DMS153 (cell line): ENCODE measurements around the gene CDK5.

Source experiments
- DNase-seq: peaks from one replicate; lab custom pipeline; 2025; lab: John Stamatoyannopoulos, UW

CDK5 gene

GRCh38 chr7:151057506-151057988, at the start of gene CDK5:
Gene CDK5 (minus strand): TSS chr7:151057897. CDS start chr7:151057848, 49 bp downstream.
- DNase-seq = no peak

- no peak for DNase-seq
These were observed 46.9 kb upstream of the CDK5 start for GRCh38 chr7:151104411-151105235.

GRCh38 chr7:151103973-151104372, 46.3 kb upstream of the CDK5 start:
- no peak for DNase-seq

- DNase-seq = no peak
These were observed 45.3 kb upstream of the CDK5 start for GRCh38 chr7:151102991-151103390.

- no peak for DNase-seq
These were observed 44.1 kb upstream of the CDK5 start for GRCh38 chr7:151101621-151102396.

- DNase-seq = no peak
These were observed 43.2 kb upstream of the CDK5 start for GRCh38 chr7:151100921-151101320.

- no peak for DNase-seq
These were observed 42.0 kb upstream of the CDK5 start for GRCh38 chr7:151099486-151100211.

GRCh38 chr7:151095828-151096475, 38.3 kb upstream of the CDK5 start:
- DNase-seq = no peak

- no peak for DNase-seq
These were observed 37.6 kb upstream of the CDK5 start for GRCh38 chr7:151095123-151095797.

GRCh38 chr7:151094675-151095074, 37.0 kb upstream of the CDK5 start:
- DNase-seq = no peak

GRCh38 chr7:151093748-151094147, 36.1 kb upstream of the CDK5 start:
- no peak for DNase-seq

GRCh38 chr7:151091988-151092387, 34.3 kb upstream of the CDK5 start:
- no peak for DNase-seq

GRCh38 chr7:151091431-151091830, 33.7 kb upstream of the CDK5 start:
- no peak for DNase-seq

- no peak for DNase-seq
These were observed 33.3 kb upstream of the CDK5 start for GRCh38 chr7:151091003-151091402.

- DNase-seq = no peak
These were observed 32.4 kb upstream of the CDK5 start for GRCh38 chr7:151089893-151090730.

- no peak for DNase-seq
These were observed 31.4 kb upstream of the CDK5 start for GRCh38 chr7:151088856-151089699.

GRCh38 chr7:151088019-151088855, 30.5 kb upstream of the CDK5 start:
- DNase-seq = no peak

GRCh38 chr7:151087245-151088018, 29.7 kb upstream of the CDK5 start:
- no peak for DNase-seq
